Erythroblast (primary cell): ENCODE data around the gene MTNR1A.

Experiments
- GATA1 ChIP-seq: IDR thresholded peaks from 2 replicates; pipeline ENCODE4 v1.6.1; 2011; ENCODE audit warnings: low read depth, mild to moderate bottlenecking, control low read depth, low read length, moderate library complexity
- POLR2A ChIP-seq: IDR thresholded peaks from 2 replicates; pipeline ENCODE4 v1.6.1; 2011; ENCODE audit warnings: mild to moderate bottlenecking, low read length

- TF ChIP-seq POLR2A, result no peak
- no peak for TF ChIP-seq GATA1
These were observed 1.6 kb downstream of the MTNR1A start for GRCh38 chr4:186553717-186554116.
